Loucy (cell line): ENCODE results near the gene INPP5F.

Source experiments
- CTCF ChIP-seq: fragments of 200-600 bp; sonication (generic); conservative IDR thresholded peaks from 2 replicates; pipeline ENCODE4 v1.5.1; 2014; ENCODE audit warnings: mild to moderate bottlenecking, antibody characterized with exemption, low read length
- EZH2phosphoT487 ChIP-seq: fragments of 200-600 bp; IDR thresholded peaks from 2 replicates; pipeline ENCODE4 v1.6.1; 2018; ENCODE audit warnings: antibody characterized with exemption, mild to moderate bottlenecking, moderate library complexity, borderline replicate concordance

GRCh38 chr10:119753309-119753708, 27.5 kb downstream of the INPP5F start:
- TF ChIP-seq CTCF (no peak), EZH2phosphoT487 (no peak)
